HG02840 (cell line): ENCODE measurements around the gene GAGE12F.
"Not testable (repeated sequence)": the region's sequence is repeated elsewhere in the genome, so short reads cannot be mapped to it uniquely, and the experiment has no call there.

Experiments
- ATAC-seq: cut with Tn5 transposase; IDR thresholded peaks from one replicate; pipeline ENCODE4 v1.9.1; 2021; ENCODE audit warnings: mild to moderate bottlenecking, moderate library complexity, moderate number of reproducible peaks; ENCODE audit not compliant: unreplicated experiment, low FRiP score

The GAGE12F gene

DNA sequence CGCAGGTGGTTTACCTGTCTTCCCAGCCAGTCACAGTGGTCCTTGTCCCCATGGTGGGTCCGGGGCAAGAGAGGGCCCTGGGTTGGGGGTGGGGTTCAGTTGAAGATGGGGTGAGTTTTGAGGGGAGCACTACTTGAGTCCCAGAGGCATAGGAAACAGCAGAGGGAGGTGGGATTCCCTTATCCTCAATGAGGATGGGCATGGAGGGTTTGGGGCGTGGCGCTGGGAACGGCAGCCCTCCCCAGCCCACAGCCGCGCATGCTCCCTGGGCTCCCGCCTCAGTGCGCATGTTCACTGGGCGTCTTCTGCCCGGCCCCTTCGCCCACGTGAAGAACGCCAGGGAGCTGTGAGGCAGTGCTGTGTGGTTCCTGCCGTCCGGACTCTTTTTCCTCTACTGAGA is at the start of gene GAGE12F:
Gene GAGE12F, plus strand, starts transcription at position 301 of the 400 bp plus-strand sequence. CDS start 1,155 bp downstream, outside the sequence.
- not testable (repeated sequence) for ATAC-seq

- not testable (repeated sequence) for ATAC-seq
Observed at GRCh38 chrX:49531877-49532276, 28.8 kb upstream of the GAGE12F start, which contains the start of gene GAGE12C. Gene GAGE12C, plus strand, starts transcription at chrX:49532177. Its CDS starts 1,155 bp downstream, at chrX:49533332.

DNA sequence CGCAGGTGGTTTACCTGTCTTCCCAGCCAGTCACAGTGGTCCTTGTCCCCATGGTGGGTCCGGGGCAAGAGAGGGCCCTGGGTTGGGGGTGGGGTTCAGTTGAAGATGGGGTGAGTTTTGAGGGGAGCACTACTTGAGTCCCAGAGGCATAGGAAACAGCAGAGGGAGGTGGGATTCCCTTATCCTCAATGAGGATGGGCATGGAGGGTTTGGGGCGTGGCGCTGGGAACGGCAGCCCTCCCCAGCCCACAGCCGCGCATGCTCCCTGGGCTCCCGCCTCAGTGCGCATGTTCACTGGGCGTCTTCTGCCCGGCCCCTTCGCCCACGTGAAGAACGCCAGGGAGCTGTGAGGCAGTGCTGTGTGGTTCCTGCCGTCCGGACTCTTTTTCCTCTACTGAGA is 19.2 kb upstream of the GAGE12F start, which contains the start of gene GAGE12D:
Gene GAGE12D, plus strand, starts transcription at position 301 of the 400 bp plus-strand sequence. CDS start 1,155 bp downstream, outside the sequence.
- ATAC-seq: not testable (repeated sequence)

- ATAC-seq: not testable (repeated sequence)
Observed at GRCh38 chrX:49550989-49551388, 9.7 kb upstream of the GAGE12F start, which contains the start of gene GAGE12E. Gene GAGE12E, plus strand, starts transcription at chrX:49551289. Its CDS starts 1,155 bp downstream, at chrX:49552444.

GRCh38 chrX:49568728-49569127 is 8.1 kb downstream of the GAGE12F start:
- not testable (repeated sequence) for ATAC-seq

GRCh38 chrX:49569152-49569551 is 8.5 kb downstream of the GAGE12F start:
- ATAC-seq: not testable (repeated sequence)

DNA sequence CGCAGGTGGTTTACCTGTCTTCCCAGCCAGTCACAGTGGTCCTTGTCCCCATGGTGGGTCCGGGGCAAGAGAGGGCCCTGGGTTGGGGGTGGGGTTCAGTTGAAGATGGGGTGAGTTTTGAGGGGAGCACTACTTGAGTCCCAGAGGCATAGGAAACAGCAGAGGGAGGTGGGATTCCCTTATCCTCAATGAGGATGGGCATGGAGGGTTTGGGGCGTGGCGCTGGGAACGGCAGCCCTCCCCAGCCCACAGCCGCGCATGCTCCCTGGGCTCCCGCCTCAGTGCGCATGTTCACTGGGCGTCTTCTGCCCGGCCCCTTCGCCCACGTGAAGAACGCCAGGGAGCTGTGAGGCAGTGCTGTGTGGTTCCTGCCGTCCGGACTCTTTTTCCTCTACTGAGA is 9.5 kb downstream of the GAGE12F start, which contains the start of gene GAGE12G:
Gene GAGE12G, plus strand, starts transcription at position 301 of the 400 bp plus-strand sequence. CDS start 1,155 bp downstream, outside the sequence.
- not testable (repeated sequence) for ATAC-seq

DNA sequence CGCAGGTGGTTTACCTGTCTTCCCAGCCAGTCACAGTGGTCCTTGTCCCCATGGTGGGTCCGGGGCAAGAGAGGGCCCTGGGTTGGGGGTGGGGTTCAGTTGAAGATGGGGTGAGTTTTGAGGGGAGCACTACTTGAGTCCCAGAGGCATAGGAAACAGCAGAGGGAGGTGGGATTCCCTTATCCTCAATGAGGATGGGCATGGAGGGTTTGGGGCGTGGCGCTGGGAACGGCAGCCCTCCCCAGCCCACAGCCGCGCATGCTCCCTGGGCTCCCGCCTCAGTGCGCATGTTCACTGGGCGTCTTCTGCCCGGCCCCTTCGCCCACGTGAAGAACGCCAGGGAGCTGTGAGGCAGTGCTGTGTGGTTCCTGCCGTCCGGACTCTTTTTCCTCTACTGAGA is 19.0 kb downstream of the GAGE12F start, which contains the start of gene GAGE12H:
Gene GAGE12H, plus strand, starts transcription at position 301 of the 400 bp plus-strand sequence. CDS start 1,155 bp downstream, outside the sequence.
- not testable (repeated sequence) for ATAC-seq

DNA sequence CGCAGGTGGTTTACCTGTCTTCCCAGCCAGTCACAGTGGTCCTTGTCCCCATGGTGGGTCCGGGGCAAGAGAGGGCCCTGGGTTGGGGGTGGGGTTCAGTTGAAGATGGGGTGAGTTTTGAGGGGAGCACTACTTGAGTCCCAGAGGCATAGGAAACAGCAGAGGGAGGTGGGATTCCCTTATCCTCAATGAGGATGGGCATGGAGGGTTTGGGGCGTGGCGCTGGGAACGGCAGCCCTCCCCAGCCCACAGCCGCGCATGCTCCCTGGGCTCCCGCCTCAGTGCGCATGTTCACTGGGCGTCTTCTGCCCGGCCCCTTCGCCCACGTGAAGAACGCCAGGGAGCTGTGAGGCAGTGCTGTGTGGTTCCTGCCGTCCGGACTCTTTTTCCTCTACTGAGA is 28.6 kb downstream of the GAGE12F start, which contains the start of gene GAGE2A:
Gene GAGE2A, plus strand, starts transcription at position 301 of the 400 bp plus-strand sequence. CDS start 1,155 bp downstream, outside the sequence.
- ATAC-seq: not testable (repeated sequence)

- ATAC-seq: not testable (repeated sequence)
Observed at GRCh38 chrX:49589769-49590478, 29.3 kb downstream of the GAGE12F start.

DNA sequence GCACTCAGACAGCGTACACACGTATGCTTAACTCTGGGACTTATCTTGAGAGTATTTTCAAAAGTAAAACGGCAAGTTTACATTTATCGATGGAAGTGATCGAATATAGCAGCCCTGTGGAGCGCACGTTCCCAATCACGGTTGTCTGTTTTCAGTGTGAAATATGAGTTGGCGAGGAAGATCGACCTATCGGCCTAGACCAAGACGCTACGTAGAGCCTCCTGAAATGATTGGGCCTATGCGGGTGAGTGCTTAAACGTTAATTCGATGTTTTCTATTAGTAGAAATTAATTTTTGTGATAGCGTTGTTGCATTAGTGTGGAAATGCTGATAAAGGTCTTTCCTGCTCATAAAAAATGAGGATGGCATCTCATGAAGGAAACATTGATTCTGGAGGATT is 29.8 kb downstream of the GAGE12F start:
- not testable (repeated sequence) for ATAC-seq

GRCh38 chrX:49598720-49599119 is 38.1 kb downstream of the GAGE12F start, which contains the start of gene GAGE1:
Gene GAGE1, plus strand, starts transcription at chrX:49599020. Its CDS starts 1,155 bp downstream, at chrX:49600175.
- ATAC-seq: not testable (repeated sequence)

DNA sequence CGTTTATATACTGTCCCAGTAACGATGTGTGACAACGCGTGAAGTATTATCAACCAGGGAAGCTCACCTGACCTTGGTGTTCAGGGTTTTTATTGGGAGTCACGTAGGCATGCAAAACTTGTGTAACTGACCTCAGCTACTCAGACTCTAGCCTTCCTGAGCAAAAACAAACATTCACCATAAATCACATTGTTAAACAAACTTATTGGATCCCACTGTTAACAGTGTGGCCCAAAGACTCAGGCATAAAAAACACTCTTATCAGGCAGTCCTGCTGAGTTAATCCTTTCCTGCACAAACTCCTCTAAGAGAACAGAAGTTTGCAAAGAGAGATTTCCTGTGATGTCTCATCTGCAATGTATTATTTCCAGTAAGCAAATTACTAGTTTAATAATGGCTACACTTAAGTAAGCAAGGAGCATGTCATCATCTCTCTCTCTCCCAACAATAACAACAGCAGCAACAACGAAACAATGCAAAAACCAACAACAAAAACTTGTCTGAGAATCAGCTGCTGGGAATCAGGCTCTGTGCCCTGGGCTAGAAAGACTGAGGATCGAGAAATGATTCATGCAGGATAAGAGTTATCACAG is 50.2 kb downstream of the GAGE12F start:
- no peak for ATAC-seq
